Activated B cell treated with CpG ODN at 0.5 μM for 24 hours (primary cell): ENCODE measurements around the gene GZMH. TPM values are rescaled to one million over a fixed set of nuclear protein-coding genes. Genes with fewer than 3 reads are reported as not detected.

ENCODE experiments used
- ATAC-seq: fragments of 200-7000 bp; cut with Tn5 transposase; one replicate; pipeline ENCODE4 v1.10.0; 2021; ENCODE audit warnings: low read depth, mild to moderate bottlenecking, moderate library complexity
- CTCF ChIA-PET: fragments of 350-600 bp; sonication (Branson Sonifier 250); formaldehyde crosslinking; loops from one replicate; lab custom pipeline; 2021; ENCODE audit warnings: antibody characterized with exemption; lab: Charles Lee
- POLR2A ChIA-PET: fragments of 350-600 bp; sonication (Branson Sonifier 250); formaldehyde crosslinking; loops from one replicate; lab custom pipeline; 2021; ENCODE audit warnings: antibody characterized with exemption; lab: Charles Lee
- DNase-seq: peaks from one replicate; pipeline ENCODE4 v3.0.0; 2022
- H3K27ac Mint-ChIP-seq: one replicate; pipeline ENCODE4 v1.8.0; 2020; ENCODE audit warnings: mixed read lengths
- H3K27me3 Mint-ChIP-seq: one replicate; pipeline ENCODE4 v1.8.0; 2021; ENCODE audit warnings: mixed read lengths
- H3K36me3 Mint-ChIP-seq: one replicate; pipeline ENCODE4 v1.8.0; 2021; ENCODE audit warnings: low read depth, mixed read lengths
- H3K4me1 Mint-ChIP-seq: one replicate; pipeline ENCODE4 v1.8.0; 2021; ENCODE audit warnings: mixed read lengths
- H3K4me3 Mint-ChIP-seq: one replicate; pipeline ENCODE4 v1.8.0; 2020; ENCODE audit warnings: mild to moderate bottlenecking, mixed read lengths
- H3K9me3 Mint-ChIP-seq: one replicate; pipeline ENCODE4 v1.8.0; 2020; ENCODE audit warnings: mixed read lengths
- CTCF ChIP-seq: fragments of 200-600 bp; IDR thresholded peaks from one replicate; pipeline ENCODE4 v1.8.0; 2022; ENCODE audit warnings: antibody characterized with exemption, mild to moderate bottlenecking
- intact Hi-C: fragments of 100-400 bp; cut with micrococcal nuclease; formaldehyde crosslinking; loops from one replicate; pipeline ENCODE4 v1.15.1; 2024
- total RNA-seq: library from RNA; stranded (reverse); gene quantifications from 2 replicates; pipeline ENCODE4 v1.2.3, GENCODE V29; 2022

The GZMH gene
- total RNA-seq, 1 donor from 2014 or later = 0.49 TPM

- Mint-ChIP-seq H3K9me3 (no peaks in the 10 kb centered on the region), H3K4me3 (no peak overlapping the region), H3K36me3 (no peaks in the 10 kb centered on the region), H3K27me3 (no peaks in the 10 kb centered on the region), H3K4me1 (no peaks in the 10 kb centered on the region), H3K27ac (no peak overlapping the region)
- no peak for TF ChIP-seq CTCF
- CTCF ChIA-PET = no interaction called here
- DNase-seq (no peak), ATAC-seq (no peak)
- intact Hi-C loops = no loop called here
- POLR2A ChIA-PET = no interaction called here
Observed at GRCh38 chr14:24630087-24630871, 20.8 kb upstream of the GZMH start.

GRCh38 chr14:24629521-24629920, 20.0 kb upstream of the GZMH start:
- Mint-ChIP-seq H3K27ac (no peak overlapping the region), H3K9me3 (no peaks in the 10 kb centered on the region), H3K4me3 (no peak overlapping the region), H3K27me3 (no peaks in the 10 kb centered on the region), H3K4me1 (no peaks in the 10 kb centered on the region), H3K36me3 (no peaks in the 10 kb centered on the region)
- TF ChIP-seq CTCF = no peak
- CTCF ChIA-PET = no interaction called here
- POLR2A ChIA-PET = no interaction called here
- no peak for DNase-seq
- ATAC-seq = no peak
- intact Hi-C loops = no loop called here

- TF ChIP-seq CTCF = no peak
- H3K27me3 Mint-ChIP-seq = peaks cover 2% of the 10 kb centered on the region
- CTCF ChIA-PET = no interaction called here
- H3K27ac Mint-ChIP-seq = no peak overlapping the region
- DNase-seq (no peak), ATAC-seq (no peak)
- H3K4me3 Mint-ChIP-seq = no peak overlapping the region
- intact Hi-C loops = no loop called here
- H3K4me1 Mint-ChIP-seq = peaks cover 7% of the 10 kb centered on the region
- H3K36me3 Mint-ChIP-seq = no peaks in the 10 kb centered on the region
- POLR2A ChIA-PET = no interaction called here
- peaks cover 4% of the 10 kb centered on the region for H3K9me3 Mint-ChIP-seq
Observed at GRCh38 chr14:24613747-24614146, 4.3 kb upstream of the GZMH start.

GRCh38 chr14:24613241-24613640, 3.8 kb upstream of the GZMH start:
- ChIA-PET CTCF (no interaction called here), POLR2A (no interaction called here)
- no peak for DNase-seq
- H3K36me3 Mint-ChIP-seq = no peaks in the 10 kb centered on the region
- no peak overlapping the region for H3K27ac Mint-ChIP-seq
- peaks cover 8% of the 10 kb centered on the region for H3K4me1 Mint-ChIP-seq
- H3K9me3 Mint-ChIP-seq = peaks cover 4% of the 10 kb centered on the region
- ATAC-seq = no peak
- TF ChIP-seq CTCF = no peak
- peaks cover 2% of the 10 kb centered on the region for H3K27me3 Mint-ChIP-seq
- no peak overlapping the region for H3K4me3 Mint-ChIP-seq
- intact Hi-C loops = no loop called here

- no peak for DNase-seq
- peaks cover 2% of the 10 kb centered on the region for H3K27me3 Mint-ChIP-seq
- no peaks in the 10 kb centered on the region for H3K36me3 Mint-ChIP-seq
- ATAC-seq = no peak
- intact Hi-C loops = no loop called here
- TF ChIP-seq CTCF = no peak
- no peak overlapping the region for H3K27ac Mint-ChIP-seq
- ChIA-PET CTCF (no interaction called here), POLR2A (no interaction called here)
- H3K4me1 Mint-ChIP-seq = peaks cover 18% of the 10 kb centered on the region
- no peak overlapping the region for H3K4me3 Mint-ChIP-seq
- peaks cover 4% of the 10 kb centered on the region for H3K9me3 Mint-ChIP-seq
Observed at GRCh38 chr14:24612196-24612595, 2.7 kb upstream of the GZMH start.
